GM20000 (cell line): ENCODE data around the gene DYNLT5.

ENCODE experiments used
- DNase-seq: peaks from one replicate; pipeline ENCODE4 v3.0.0; 2012; ENCODE audit warnings: low spot score
- TF ChIP-seq, protein P1 (sequence below): IDR thresholded peaks from 2 replicates; pipeline ENCODE4 v1.5.1; 2012; ENCODE audit warnings: mild to moderate bottlenecking, control low read depth; ENCODE audit errors: extremely low read depth, missing control alignments

Gene DYNLT5, protein sequence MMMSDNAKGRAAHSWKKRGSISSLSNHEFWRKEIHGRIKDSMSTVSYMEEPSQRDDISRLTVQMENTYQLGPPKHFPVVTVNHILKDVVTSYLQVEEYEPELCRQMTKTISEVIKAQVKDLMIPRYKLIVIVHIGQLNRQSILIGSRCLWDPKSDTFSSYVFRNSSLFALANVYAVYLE

DNA sequence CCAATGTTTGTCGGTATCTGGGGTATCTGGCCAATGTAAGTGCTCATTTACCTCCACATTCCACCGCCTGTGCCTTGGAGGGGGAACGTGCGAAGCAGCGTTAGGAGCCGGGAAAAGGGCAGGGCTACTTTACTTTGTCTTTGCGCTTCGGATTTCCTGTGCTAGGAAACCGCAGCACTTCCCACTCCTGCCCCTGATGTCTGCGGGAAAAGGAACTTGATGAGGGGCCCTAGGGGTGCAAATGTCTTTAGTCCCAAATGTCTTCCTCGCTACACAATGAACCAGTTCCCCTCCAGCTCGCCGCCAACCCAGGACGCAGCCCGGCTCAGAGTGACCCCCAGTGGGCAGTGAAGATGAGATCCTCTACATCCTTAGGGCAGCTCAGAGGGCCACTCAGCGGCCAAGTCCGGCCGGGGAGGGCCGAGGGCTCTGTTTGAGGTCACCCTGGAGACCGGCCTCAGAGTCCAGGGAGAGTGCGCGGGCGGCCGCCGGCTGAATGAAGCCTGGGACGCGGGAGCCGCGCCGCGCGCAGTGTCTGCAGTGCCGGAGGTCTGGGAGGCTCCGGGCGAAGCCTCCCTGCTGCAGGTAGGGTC is at the start of gene DYNLT5:
TSS of gene DYNLT5 (plus strand) at position 460 of the 593 bp plus-strand sequence. CDS start 2,200 bp downstream, outside the sequence.
- peak; percentile 38 for DNase-seq
- TF ChIP-seq, protein P1, sequence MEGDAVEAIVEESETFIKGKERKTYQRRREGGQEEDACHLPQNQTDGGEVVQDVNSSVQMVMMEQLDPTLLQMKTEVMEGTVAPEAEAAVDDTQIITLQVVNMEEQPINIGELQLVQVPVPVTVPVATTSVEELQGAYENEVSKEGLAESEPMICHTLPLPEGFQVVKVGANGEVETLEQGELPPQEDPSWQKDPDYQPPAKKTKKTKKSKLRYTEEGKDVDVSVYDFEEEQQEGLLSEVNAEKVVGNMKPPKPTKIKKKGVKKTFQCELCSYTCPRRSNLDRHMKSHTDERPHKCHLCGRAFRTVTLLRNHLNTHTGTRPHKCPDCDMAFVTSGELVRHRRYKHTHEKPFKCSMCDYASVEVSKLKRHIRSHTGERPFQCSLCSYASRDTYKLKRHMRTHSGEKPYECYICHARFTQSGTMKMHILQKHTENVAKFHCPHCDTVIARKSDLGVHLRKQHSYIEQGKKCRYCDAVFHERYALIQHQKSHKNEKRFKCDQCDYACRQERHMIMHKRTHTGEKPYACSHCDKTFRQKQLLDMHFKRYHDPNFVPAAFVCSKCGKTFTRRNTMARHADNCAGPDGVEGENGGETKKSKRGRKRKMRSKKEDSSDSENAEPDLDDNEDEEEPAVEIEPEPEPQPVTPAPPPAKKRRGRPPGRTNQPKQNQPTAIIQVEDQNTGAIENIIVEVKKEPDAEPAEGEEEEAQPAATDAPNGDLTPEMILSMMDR = no peak

DNA sequence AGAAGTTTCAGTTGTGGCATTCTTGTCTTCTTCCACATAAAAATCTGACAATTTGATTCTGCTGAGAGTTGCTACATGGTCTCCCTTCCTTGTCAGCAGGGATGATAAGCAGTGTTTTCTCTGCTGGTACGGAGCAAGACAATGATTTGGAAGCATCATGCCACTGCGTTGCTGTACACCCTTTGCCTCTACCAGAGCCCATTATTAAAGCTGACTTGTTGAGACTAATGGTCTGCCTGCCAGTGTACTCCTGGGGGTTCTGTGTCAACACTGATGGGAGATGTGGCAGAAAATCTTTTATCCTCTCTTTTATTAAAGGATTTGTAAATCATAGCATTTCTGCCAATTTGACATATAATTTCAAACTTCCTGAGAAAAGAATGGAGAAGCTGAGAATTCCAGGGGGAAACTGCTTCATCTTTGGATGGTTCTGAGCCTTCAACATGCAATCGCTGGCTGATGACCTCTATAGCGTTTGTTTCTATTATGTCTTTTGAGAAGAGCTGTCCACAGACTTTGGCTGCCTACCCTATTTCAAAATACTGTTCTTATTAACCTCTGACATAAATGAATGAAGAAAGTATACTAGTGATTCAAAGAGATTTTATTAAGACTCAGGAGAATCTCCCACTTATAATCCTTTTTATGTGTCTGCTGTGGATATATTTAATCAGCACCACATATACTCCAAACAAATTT is 47.9 kb upstream of the DYNLT5 start:
- TF ChIP-seq, protein P1 = no peak
- DNase-seq = no peak

DNA sequence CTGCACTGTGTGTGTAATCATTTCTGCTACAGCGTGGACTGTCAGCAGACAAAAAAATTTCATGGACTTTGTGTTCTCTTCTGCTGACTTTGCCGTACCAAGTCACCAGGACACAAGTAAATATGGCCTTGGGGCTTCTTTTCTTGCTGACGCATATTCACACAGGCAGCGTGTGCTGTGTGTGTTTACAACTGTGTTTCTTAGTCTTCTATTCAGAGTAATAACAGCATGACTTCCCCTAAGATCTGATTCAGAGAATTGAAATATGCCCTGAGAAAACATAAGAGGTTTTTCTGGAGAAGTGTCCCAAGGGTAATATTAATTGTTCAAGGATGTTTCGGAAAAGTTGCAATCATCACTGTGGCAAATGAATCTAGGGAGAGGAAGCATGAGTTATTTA is 47.1 kb upstream of the DYNLT5 start:
- no peak for DNase-seq
- TF ChIP-seq, protein P1 = no peak

DNA sequence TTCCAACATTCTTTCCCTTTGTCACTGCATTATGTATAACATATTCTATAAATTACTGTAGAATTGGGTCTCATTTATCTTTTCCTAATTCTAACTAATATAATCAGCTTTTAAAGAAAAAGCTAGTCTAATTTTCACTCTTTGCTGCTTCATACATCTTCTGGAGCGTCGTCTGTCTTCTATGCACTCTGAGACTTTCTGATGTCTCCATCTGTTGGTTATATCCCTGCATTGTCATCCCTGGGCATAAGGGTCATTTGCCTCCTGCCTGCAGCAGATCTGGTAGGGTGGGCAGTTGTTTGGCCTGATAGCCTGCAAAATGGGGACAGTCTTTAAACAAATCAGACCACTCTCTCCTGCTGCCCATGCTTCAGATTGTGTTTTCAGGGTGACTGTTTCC is 40.8 kb upstream of the DYNLT5 start:
- TF ChIP-seq, protein P1 = no peak
- no peak for DNase-seq

DNA sequence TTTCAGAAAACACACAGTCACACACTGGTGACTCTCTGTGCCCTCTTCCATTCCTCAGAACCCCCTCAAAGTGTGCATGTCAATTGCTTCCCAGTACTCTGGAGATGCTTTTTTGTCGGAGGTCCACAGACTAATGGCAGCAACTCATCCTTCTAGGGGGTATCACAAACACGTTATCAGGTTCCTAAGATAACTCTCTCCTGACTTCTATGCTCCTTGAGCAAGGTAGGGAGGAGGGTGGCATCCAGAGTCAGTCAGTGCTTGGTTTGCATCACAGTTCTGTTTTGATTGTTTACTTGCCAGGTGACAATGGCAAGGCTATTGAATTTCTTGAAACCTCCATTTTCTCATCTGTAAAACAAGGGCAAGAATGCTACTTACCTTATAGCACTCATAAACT is 39.4 kb upstream of the DYNLT5 start:
- DNase-seq = no peak
- TF ChIP-seq, protein P1 = no peak

DNA sequence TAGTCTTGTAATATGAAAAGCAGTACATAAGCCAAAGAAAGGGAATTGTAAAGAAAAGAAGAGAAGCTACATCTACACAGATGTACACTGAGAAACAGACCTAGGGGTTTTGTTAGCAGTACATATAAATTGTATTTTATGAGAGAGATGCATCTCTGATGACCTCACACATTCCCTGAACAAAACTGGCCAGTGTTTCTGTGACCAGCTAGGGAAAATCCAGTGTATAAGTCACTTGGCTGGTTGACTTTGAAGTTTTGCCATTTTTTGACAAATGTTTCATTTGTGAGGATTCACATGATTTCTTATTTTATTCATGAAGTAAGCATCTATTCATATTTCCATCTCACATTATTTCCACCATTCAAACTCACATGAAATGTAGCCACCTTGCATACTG is 28.3 kb upstream of the DYNLT5 start:
- DNase-seq = no peak
- TF ChIP-seq, protein P1 = no peak
